Astrocyte (in vitro differentiated cells and primary cell): ENCODE measurements around the gene LRRC3B. TPM values are rescaled to one million over a fixed set of nuclear protein-coding genes. Genes with fewer than 3 reads are reported as not detected.

Experiments used
- DNase-seq: peaks from one replicate; pipeline ENCODE4 v3.0.0-alpha.2; 2010; ENCODE audit warnings: low read depth
- FAIRE-seq: peaks from 2 replicates; lab custom pipeline; 2011; peaks lifted over from hg19 to GRCh38; lab: Jason Lieb, UNC
- H2AFZ ChIP-seq: 2 replicates; pipeline ENCODE4 v1.6.0; 2012; ENCODE audit warnings: low read depth, low read length, inconsistent platforms
- H3K27ac ChIP-seq: 2 replicates; pipeline ENCODE4 v1.5.1; 2011; ENCODE audit warnings: low read depth, low read length, inconsistent platforms
- H3K27me3 ChIP-seq: 2 replicates; pipeline ENCODE4 v1.6.0; 2011; ENCODE audit warnings: low read length, inconsistent platforms; ENCODE audit not compliant: insufficient read depth
- H3K36me3 ChIP-seq: 2 replicates; pipeline ENCODE4 v1.5.1; 2011; ENCODE audit warnings: low read length, inconsistent platforms; ENCODE audit not compliant: insufficient read depth
- H3K4me1 ChIP-seq: 2 replicates; pipeline ENCODE4 v1.5.1; 2011; ENCODE audit warnings: low read length, inconsistent platforms; ENCODE audit not compliant: insufficient read depth
- H3K4me2 ChIP-seq: 2 replicates; pipeline ENCODE4 v1.6.0; 2012; ENCODE audit warnings: low read length, inconsistent platforms
- H3K4me3 ChIP-seq: 2 replicates; pipeline ENCODE4 v1.5.1; 2011; ENCODE audit warnings: low read depth, mild to moderate bottlenecking, low read length, inconsistent platforms; ENCODE audit not compliant: insufficient read depth
- H3K79me2 ChIP-seq: 2 replicates; pipeline ENCODE4 v1.6.0; 2012; ENCODE audit warnings: mild to moderate bottlenecking, low read length, inconsistent platforms; ENCODE audit not compliant: insufficient read depth
- H3K9ac ChIP-seq: 2 replicates; pipeline ENCODE4 v1.6.0; 2012; ENCODE audit warnings: mild to moderate bottlenecking, low read length, inconsistent platforms
- H3K9me3 ChIP-seq: 2 replicates; pipeline ENCODE4 v1.5.1; 2012; ENCODE audit warnings: low read depth, mild to moderate bottlenecking, low read length, inconsistent platforms; ENCODE audit not compliant: insufficient read depth
- H4K20me1 ChIP-seq: 2 replicates; pipeline ENCODE4 v1.6.0; 2012; ENCODE audit warnings: low read length, inconsistent platforms; ENCODE audit not compliant: insufficient read depth
- H3K27ac Mint-ChIP-seq: one replicate; pipeline ENCODE4 v1.8.0; 2021; ENCODE audit warnings: mild to moderate bottlenecking, mixed read lengths; ENCODE audit not compliant: unreplicated experiment
- H3K27me3 Mint-ChIP-seq: one replicate; pipeline ENCODE4 v1.8.0; 2021; ENCODE audit warnings: low read depth, mixed read lengths; ENCODE audit not compliant: unreplicated experiment
- H3K36me3 Mint-ChIP-seq: one replicate; pipeline ENCODE4 v1.8.0; 2021; ENCODE audit warnings: low read depth, mixed read lengths; ENCODE audit not compliant: unreplicated experiment
- H3K4me1 Mint-ChIP-seq: one replicate; pipeline ENCODE4 v1.8.0; 2021; ENCODE audit warnings: low read depth, mixed read lengths; ENCODE audit not compliant: unreplicated experiment
- H3K4me3 Mint-ChIP-seq: one replicate; pipeline ENCODE4 v1.8.0; 2021; ENCODE audit warnings: mild to moderate bottlenecking, moderate library complexity, mixed read lengths; ENCODE audit not compliant: unreplicated experiment
- H3K9me3 Mint-ChIP-seq: one replicate; pipeline ENCODE4 v1.8.0; 2021; ENCODE audit warnings: mild to moderate bottlenecking, mixed read lengths; ENCODE audit not compliant: unreplicated experiment
- CTCF ChIP-seq: IDR thresholded peaks from 2 replicates; pipeline ENCODE4 v1.5.1; 2011; ENCODE audit warnings: low read depth, mild to moderate bottlenecking, inconsistent platforms, low read length, moderate library complexity; ENCODE audit not compliant: insufficient read depth
- EZH2 ChIP-seq: IDR thresholded peaks from 2 replicates; pipeline ENCODE4 v1.6.1; 2012; ENCODE audit warnings: mild to moderate bottlenecking, low read length, inconsistent platforms; ENCODE audit not compliant: insufficient read depth
- total RNA-seq: library from RNA; stranded (reverse); gene quantifications from 2 replicates; pipeline ENCODE4 v1.2.1, GENCODE V29; 2021

Gene LRRC3B
- total RNA-seq, 1 donor from 2014 or later = 5.7 TPM

GRCh38 chr3:26589678-26590077 is 32.9 kb upstream of the LRRC3B start:
- H3K4me1 Mint-ChIP-seq = no peaks in the 10 kb centered on the region

GRCh38 chr3:26590919-26591484 is 31.6 kb upstream of the LRRC3B start:
- FAIRE-seq (no peak), DNase-seq (no peak)
- no peaks in the 10 kb centered on the region for H3K4me1 Mint-ChIP-seq
- H3K36me3 Mint-ChIP-seq = no peaks in the 10 kb centered on the region
- Histone ChIP-seq H3K4me3 (no peak overlapping the region), H3K79me2 (no peaks in the 10 kb centered on the region), H3K36me3 (no peaks in the 10 kb centered on the region), H3K27ac (no peak overlapping the region), H2AFZ (no peak overlapping the region), H3K4me1 (no peaks in the 10 kb centered on the region), H3K27me3 (no peaks in the 10 kb centered on the region), H3K4me2 (no peak overlapping the region), H3K9ac (no peak overlapping the region), H4K20me1 (no peaks in the 10 kb centered on the region), H3K9me3 (peaks cover 3% of the 10 kb centered on the region)
- no peak overlapping the region for H3K27ac Mint-ChIP-seq
- H3K4me3 Mint-ChIP-seq = no peak overlapping the region
- no peak for TF ChIP-seq CTCF
- TF ChIP-seq EZH2 = no peak
- peaks cover 12% of the 10 kb centered on the region for H3K27me3 Mint-ChIP-seq
- peaks cover 6% of the 10 kb centered on the region for H3K9me3 Mint-ChIP-seq

More at GRCh38 chr3:26589678-26590077, 32.9 kb upstream of the LRRC3B start:
- Histone ChIP-seq H3K4me1 (no peaks in the 10 kb centered on the region), H3K36me3 (no peaks in the 10 kb centered on the region), H3K4me3 (no peak overlapping the region), H4K20me1 (no peaks in the 10 kb centered on the region), H3K27me3 (no peaks in the 10 kb centered on the region), H3K4me2 (no peak overlapping the region), H3K9ac (no peak overlapping the region), H3K27ac (no peak overlapping the region), H2AFZ (no peak overlapping the region), H3K79me2 (no peaks in the 10 kb centered on the region), H3K9me3 (no peaks in the 10 kb centered on the region)
- no peak overlapping the region for H3K4me3 Mint-ChIP-seq
- DNase-seq = no peak
- peaks cover 19% of the 10 kb centered on the region for H3K27me3 Mint-ChIP-seq
- no peak for FAIRE-seq
- H3K36me3 Mint-ChIP-seq = no peaks in the 10 kb centered on the region
- peaks cover 5% of the 10 kb centered on the region for H3K9me3 Mint-ChIP-seq
- no peak overlapping the region for H3K27ac Mint-ChIP-seq
- TF ChIP-seq CTCF (no peak), EZH2 (no peak)

GRCh38 chr3:26591926-26592325 is 30.6 kb upstream of the LRRC3B start:
- Histone ChIP-seq H3K4me2 (no peak overlapping the region), H3K27ac (no peak overlapping the region), H3K4me1 (no peaks in the 10 kb centered on the region), H3K79me2 (no peaks in the 10 kb centered on the region), H2AFZ (no peak overlapping the region), H3K9ac (no peak overlapping the region), H3K27me3 (no peaks in the 10 kb centered on the region), H3K36me3 (no peaks in the 10 kb centered on the region), H4K20me1 (no peaks in the 10 kb centered on the region), H3K4me3 (no peak overlapping the region), H3K9me3 (peaks cover 3% of the 10 kb centered on the region)
- no peak overlapping the region for H3K4me3 Mint-ChIP-seq
- H3K4me1 Mint-ChIP-seq = peaks cover 4% of the 10 kb centered on the region
- peaks cover 9% of the 10 kb centered on the region for H3K27me3 Mint-ChIP-seq
- FAIRE-seq (no peak), DNase-seq (no peak)
- H3K36me3 Mint-ChIP-seq = no peaks in the 10 kb centered on the region
- TF ChIP-seq CTCF = no peak
- H3K27ac Mint-ChIP-seq = no peak overlapping the region
- H3K9me3 Mint-ChIP-seq = peaks cover 7% of the 10 kb centered on the region
